SJCRH30 (cell line): ENCODE measurements around the gene EBF4. TPM values are rescaled to one million over a fixed set of nuclear protein-coding genes. Genes with fewer than 3 reads are reported as not detected.

Source experiments
- DNase-seq, 2 experiments: peaks; one replicate each; pipeline ENCODE4 v3.0.0-alpha.2; 2015 to 2020
- H3K27ac ChIP-seq: fragments of 250-450 bp; sonication (Bioruptor Pico); 2 replicates; pipeline ENCODE4 v1.5.1; 2020; ENCODE audit warnings: mild to moderate bottlenecking, moderate library complexity
- H3K27me3 ChIP-seq: fragments of 250-450 bp; sonication (Bioruptor Pico); 2 replicates; pipeline ENCODE4 v1.5.1; 2020; ENCODE audit warnings: mild to moderate bottlenecking, moderate library complexity
- H3K36me3 ChIP-seq: fragments of 250-450 bp; sonication (Bioruptor Pico); 2 replicates; pipeline ENCODE4 v1.5.1; 2020; ENCODE audit warnings: mild to moderate bottlenecking, moderate library complexity
- H3K4me1 ChIP-seq: fragments of 250-450 bp; sonication (Bioruptor Pico); 2 replicates; pipeline ENCODE4 v1.5.1; 2020; ENCODE audit warnings: mild to moderate bottlenecking, moderate library complexity
- H3K4me3 ChIP-seq: fragments of 250-450 bp; sonication (Bioruptor Pico); 2 replicates; pipeline ENCODE4 v1.5.1; 2020; ENCODE audit warnings: mild to moderate bottlenecking, moderate library complexity
- H3K9me3 ChIP-seq: fragments of 250-450 bp; sonication (Bioruptor Pico); replicated peaks from 2 replicates; pipeline ENCODE4 v1.5.1; 2020; ENCODE audit warnings: mild to moderate bottlenecking, moderate library complexity
- total RNA-seq: library from RNA; depleted of rRNA; stranded (reverse); fragments of >200 nt; shearing (Covaris generic); gene quantifications from 2 replicates; pipeline ENCODE4 v1.2.3, GENCODE V29; 2014

The EBF4 gene
- total RNA-seq, 1 experiment from 2014 or later: 5.2 TPM

- no peak for DNase-seq
- no peaks in the 10 kb centered on the region for H3K27me3 ChIP-seq
- H3K36me3 ChIP-seq: no peaks in the 10 kb centered on the region
- H3K4me1 ChIP-seq: peaks cover 19% of the 10 kb centered on the region
- H3K4me3 ChIP-seq: no peak overlapping the region
- H3K9me3 ChIP-seq: no peaks in the 10 kb centered on the region
- H3K27ac ChIP-seq: no peak overlapping the region
These were observed 9.1 kb downstream of the EBF4 start for GRCh38 chr20:2701671-2702081.

DNA sequence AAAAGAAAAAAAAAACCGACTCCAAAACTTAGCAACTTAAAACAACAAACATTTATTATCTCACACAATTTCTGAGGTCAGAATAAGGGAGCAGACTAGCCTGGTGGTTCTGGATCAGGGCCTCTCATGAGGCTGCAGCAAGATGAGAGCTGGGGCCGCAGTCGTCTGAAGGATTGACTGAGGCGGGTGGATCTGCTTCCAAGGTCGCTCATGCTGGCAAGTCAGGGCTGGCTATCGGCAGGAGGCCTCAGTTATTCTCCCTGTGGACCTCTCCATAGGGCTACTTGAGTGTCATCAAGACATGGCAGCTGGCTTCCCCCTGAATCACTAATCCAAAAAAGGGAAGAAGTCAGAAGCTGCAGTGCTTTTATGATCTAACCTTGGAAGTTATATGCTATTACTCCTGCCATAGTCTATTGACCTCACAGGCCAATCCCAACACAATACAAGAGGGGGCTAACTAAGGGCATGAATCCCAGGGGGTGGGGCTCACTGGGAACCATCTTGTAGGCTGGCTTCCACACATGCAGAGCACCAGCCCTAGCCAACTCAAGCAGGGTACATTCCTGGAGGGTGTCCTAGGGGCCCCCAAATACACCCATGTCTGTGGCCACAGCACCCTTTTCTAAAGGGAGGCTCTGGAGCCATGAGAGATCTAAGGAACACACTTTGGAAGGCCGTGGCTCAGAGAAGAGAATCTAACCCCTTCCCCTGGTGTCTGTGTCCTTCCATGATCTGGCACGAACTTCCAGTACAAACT, 11.3 kb downstream of the EBF4 start:
- no peak overlapping the region for H3K4me3 ChIP-seq
- no peaks in the 10 kb centered on the region for H3K9me3 ChIP-seq
- no peaks in the 10 kb centered on the region for H3K27me3 ChIP-seq
- H3K4me1 ChIP-seq: peaks cover 3% of the 10 kb centered on the region
- H3K27ac ChIP-seq: no peak overlapping the region
- no peak for DNase-seq
- H3K36me3 ChIP-seq: no peaks in the 10 kb centered on the region

DNA sequence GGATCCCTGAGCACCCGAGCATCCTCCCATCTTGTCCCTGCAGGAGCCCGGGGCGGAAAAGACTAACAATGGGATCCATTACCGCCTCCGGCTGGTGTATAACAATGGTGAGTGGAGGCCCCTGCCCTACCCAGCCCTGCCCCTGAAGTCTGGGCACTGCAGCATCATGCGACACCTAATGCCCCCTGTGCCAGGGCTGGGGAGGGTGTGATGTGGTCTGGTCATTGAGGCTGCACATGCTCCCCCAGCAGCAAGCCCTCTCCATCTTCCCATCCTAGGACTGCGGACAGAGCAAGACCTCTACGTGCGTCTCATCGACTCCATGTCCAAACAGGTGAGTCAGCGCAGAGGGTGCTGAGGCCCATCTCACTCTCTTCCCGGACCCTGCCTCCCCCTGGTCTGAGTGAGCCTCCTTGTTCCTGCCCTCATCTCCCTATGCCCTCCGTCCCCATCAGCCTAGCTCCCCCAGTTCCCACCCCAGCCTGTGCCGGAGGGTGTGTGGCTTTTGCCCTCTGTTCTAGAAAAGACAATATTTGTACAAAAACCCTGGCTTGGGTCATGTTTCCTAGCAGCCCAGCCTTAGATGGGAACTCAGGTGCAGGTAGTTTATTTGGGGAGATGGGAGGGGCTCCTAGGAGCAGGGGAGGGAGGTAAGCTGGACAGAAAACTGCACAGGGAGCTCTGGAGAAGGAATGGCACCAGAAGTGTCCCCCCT, 13.5 kb downstream of the EBF4 start:
- Histone ChIP-seq H3K9me3 (no peaks in the 10 kb centered on the region), H3K27ac (no peak overlapping the region), H3K4me1 (no peaks in the 10 kb centered on the region), H3K36me3 (no peaks in the 10 kb centered on the region), H3K27me3 (no peaks in the 10 kb centered on the region), H3K4me3 (no peak overlapping the region)
- no peak for DNase-seq

DNA sequence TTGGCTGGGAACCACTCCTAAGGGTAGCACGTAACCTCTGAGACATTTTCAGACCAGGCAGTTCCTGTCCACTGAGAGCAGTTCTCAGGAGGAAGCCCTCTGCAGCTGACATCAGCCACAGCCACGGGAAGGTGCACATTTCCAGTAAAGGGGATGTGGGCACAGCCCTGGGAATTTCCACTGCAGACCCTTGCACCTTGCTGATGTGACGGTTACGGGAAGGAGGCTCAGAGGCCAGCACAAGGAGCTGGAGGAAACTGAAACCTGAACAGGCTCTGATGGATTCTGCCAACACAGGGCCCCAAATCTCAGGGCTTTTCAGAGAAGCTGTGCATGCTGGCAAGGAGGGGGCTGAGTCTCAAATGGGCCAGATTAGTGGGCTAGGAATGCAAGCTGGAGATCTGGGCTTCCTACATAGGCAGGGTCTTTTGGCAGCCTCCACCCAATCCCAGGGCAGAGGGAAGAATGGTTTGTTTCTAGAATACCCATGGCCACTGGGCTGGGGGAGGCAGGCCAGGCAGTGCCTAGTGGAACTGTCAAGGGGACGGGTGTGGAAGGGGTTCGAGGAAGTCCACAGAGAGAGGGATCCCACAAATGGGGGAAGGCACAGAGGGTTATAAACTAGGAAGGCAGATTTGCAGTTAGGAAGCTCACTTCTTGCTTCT, 14.2 kb downstream of the EBF4 start:
- Histone ChIP-seq H3K27ac (no peak overlapping the region), H3K27me3 (no peaks in the 10 kb centered on the region), H3K4me3 (no peak overlapping the region), H3K36me3 (no peaks in the 10 kb centered on the region), H3K4me1 (no peaks in the 10 kb centered on the region), H3K9me3 (no peaks in the 10 kb centered on the region)
- DNase-seq: no peak

DNA sequence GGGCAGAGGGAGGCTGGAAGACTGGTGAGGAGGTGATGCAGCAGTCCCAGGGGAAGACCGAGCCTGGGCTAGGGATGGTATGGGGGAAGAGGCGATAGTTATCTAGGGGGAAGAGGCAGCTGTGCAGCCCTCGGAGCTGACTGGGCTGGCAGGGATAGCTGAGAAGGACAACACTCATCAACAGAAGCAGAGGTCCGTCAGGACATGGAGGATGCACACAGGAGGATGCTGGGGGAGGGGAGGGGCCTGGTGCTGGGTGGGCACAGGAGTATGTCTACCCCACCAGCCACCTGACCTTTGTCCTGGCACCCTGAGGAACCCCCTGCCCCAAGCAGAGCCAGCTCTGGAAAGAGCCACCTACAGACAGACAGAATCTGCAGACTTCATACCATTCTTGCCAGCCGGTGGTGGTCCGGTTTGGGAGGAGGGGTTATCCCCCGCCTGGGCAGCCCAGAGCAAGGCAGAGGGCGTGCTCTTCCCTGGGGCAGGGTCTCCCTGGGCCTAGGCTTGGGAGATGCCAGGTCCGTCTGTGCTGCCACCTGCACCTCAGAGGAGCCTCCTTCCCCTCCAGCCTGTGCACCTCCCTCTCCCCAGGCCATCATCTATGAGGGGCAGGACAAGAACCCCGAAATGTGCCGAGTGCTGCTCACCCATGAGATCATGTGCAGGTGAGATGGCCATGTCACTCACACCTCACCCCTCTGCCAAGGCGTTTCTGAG, 14.9 kb downstream of the EBF4 start:
- no peaks in the 10 kb centered on the region for H3K36me3 ChIP-seq
- no peaks in the 10 kb centered on the region for H3K9me3 ChIP-seq
- H3K4me1 ChIP-seq: no peaks in the 10 kb centered on the region
- DNase-seq: no peak
- no peaks in the 10 kb centered on the region for H3K27me3 ChIP-seq
- H3K27ac ChIP-seq: no peak overlapping the region
- no peak overlapping the region for H3K4me3 ChIP-seq

DNA sequence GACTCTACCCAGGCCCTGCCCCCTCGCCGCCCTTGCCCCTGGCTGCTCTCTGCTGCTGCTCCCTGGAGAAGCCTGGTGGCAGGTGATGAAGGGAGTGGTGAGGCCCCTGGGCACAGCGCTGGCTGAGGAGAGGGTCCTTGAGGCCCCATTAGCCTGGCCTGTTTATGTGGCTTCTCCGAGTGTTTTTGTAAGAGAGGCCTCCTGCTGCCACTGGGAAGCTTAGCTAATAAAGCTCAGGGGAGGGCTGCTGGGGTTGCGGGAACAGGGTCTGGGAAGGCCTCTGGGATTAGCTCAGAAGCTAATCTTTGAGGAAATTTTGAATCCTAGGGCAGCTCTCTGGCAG, 15.5 kb downstream of the EBF4 start:
- no peaks in the 10 kb centered on the region for H3K9me3 ChIP-seq
- no peak overlapping the region for H3K4me3 ChIP-seq
- no peaks in the 10 kb centered on the region for H3K27me3 ChIP-seq
- DNase-seq: peak in 1 of 2 experiments; percentile 28
- no peaks in the 10 kb centered on the region for H3K4me1 ChIP-seq
- H3K36me3 ChIP-seq: no peaks in the 10 kb centered on the region
- no peak overlapping the region for H3K27ac ChIP-seq

GRCh38 chr20:2708665-2709064, 16.1 kb downstream of the EBF4 start:
- Histone ChIP-seq H3K36me3 (no peaks in the 10 kb centered on the region), H3K4me3 (no peak overlapping the region), H3K4me1 (no peaks in the 10 kb centered on the region), H3K9me3 (no peaks in the 10 kb centered on the region), H3K27me3 (no peaks in the 10 kb centered on the region), H3K27ac (no peak overlapping the region)
- DNase-seq: no peak

- Histone ChIP-seq H3K27ac (no peak overlapping the region), H3K9me3 (no peaks in the 10 kb centered on the region), H3K4me1 (no peaks in the 10 kb centered on the region), H3K36me3 (no peaks in the 10 kb centered on the region), H3K4me3 (no peak overlapping the region), H3K27me3 (no peaks in the 10 kb centered on the region)
- DNase-seq: no peak
These were observed 16.8 kb downstream of the EBF4 start for GRCh38 chr20:2709205-2709981.

- no peak overlapping the region for H3K27ac ChIP-seq
- no peaks in the 10 kb centered on the region for H3K36me3 ChIP-seq
- no peaks in the 10 kb centered on the region for H3K4me1 ChIP-seq
- H3K27me3 ChIP-seq: no peaks in the 10 kb centered on the region
- DNase-seq: no peak
- no peak overlapping the region for H3K4me3 ChIP-seq
- H3K9me3 ChIP-seq: peaks cover 5% of the 10 kb centered on the region; the same call in 1 of the 2 replicates
These were observed 20.7 kb downstream of the EBF4 start for GRCh38 chr20:2713285-2713684.

- Histone ChIP-seq H3K27me3 (no peaks in the 10 kb centered on the region), H3K9me3 (0 out of 2 replicates have a peak, but pooled peaks cover 9% of the 10 kb centered on the region), H3K36me3 (no peaks in the 10 kb centered on the region), H3K4me3 (no peak overlapping the region), H3K27ac (no peak overlapping the region), H3K4me1 (no peaks in the 10 kb centered on the region)
- DNase-seq: no peak
These were observed 36.7 kb downstream of the EBF4 start for GRCh38 chr20:2729251-2729713.

GRCh38 chr20:2729791-2730190, 37.2 kb downstream of the EBF4 start:
- H3K27ac ChIP-seq: no peak overlapping the region
- no peaks in the 10 kb centered on the region for H3K4me1 ChIP-seq
- no peak overlapping the region for H3K4me3 ChIP-seq
- no peaks in the 10 kb centered on the region for H3K27me3 ChIP-seq
- no peaks in the 10 kb centered on the region for H3K36me3 ChIP-seq
- no peak for DNase-seq
- H3K9me3 ChIP-seq: 0 out of 2 replicates have a peak, but pooled peaks cover 9% of the 10 kb centered on the region

- DNase-seq: no peak
- H3K27ac ChIP-seq: no peak overlapping the region
- H3K36me3 ChIP-seq: no peaks in the 10 kb centered on the region
- no peak overlapping the region for H3K4me3 ChIP-seq
- H3K9me3 ChIP-seq: 0 out of 2 replicates have a peak, but pooled peaks cover 12% of the 10 kb centered on the region
- H3K27me3 ChIP-seq: no peaks in the 10 kb centered on the region
- no peaks in the 10 kb centered on the region for H3K4me1 ChIP-seq
These were observed 42.3 kb downstream of the EBF4 start for GRCh38 chr20:2734899-2735298.

DNA sequence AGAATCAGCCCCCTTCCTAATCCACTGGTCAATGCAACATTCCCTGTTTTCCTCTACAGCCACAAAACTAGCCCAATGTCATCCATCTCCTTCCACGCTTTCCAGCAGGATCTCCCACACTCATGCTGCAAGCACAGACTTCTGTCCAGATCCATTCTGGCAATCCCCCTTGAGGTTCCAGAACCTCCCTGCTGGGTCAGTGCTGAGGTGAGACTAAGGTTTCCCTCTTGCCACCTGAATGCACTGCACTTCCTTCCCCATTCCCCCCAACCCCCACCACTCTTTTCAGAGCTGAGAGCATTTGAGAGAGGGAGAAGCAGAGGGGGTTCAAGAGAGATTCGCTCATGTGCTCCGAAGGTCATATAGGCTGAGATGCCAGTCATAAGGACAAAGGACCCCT, 43.9 kb downstream of the EBF4 start:
- Histone ChIP-seq H3K27ac (no peak overlapping the region), H3K27me3 (no peaks in the 10 kb centered on the region), H3K36me3 (no peaks in the 10 kb centered on the region), H3K4me3 (no peak overlapping the region), H3K4me1 (no peaks in the 10 kb centered on the region), H3K9me3 (0 out of 2 replicates have a peak, but pooled peaks cover 12% of the 10 kb centered on the region)
- DNase-seq: no peak
